ENCODE results near the gene MCC.

The MCC gene

GRCh38 chr5:113110117-113110516 is 378.1 kb downstream of the MCC start:
- no peak for DNase-seq (ENCODE audit: low read depth)

GRCh38 chr5:113109344-113109743 is 378.9 kb downstream of the MCC start:
- DNase-seq (ENCODE audit: low read depth) = no peak

- no peak for DNase-seq (ENCODE audit: low read depth)
These were observed 379.8 kb downstream of the MCC start for GRCh38 chr5:113108485-113108884.

- DNase-seq (ENCODE audit: low read depth) = no peak
These were observed 381.4 kb downstream of the MCC start for GRCh38 chr5:113106821-113107220.

GRCh38 chr5:113105693-113106280 is 382.5 kb downstream of the MCC start:
- no peak for DNase-seq (ENCODE audit: low read depth)

GRCh38 chr5:113103330-113103729 is 384.9 kb downstream of the MCC start:
- DNase-seq (ENCODE audit: low read depth) = no peak

- DNase-seq (ENCODE audit: low read depth) = no peak
These were observed 386.1 kb downstream of the MCC start for GRCh38 chr5:113102121-113102531.

- no peak for DNase-seq (ENCODE audit: low read depth)
These were observed 387.3 kb downstream of the MCC start for GRCh38 chr5:113100981-113101380.

- no peak for DNase-seq (ENCODE audit: low read depth)
These were observed 388.4 kb downstream of the MCC start for GRCh38 chr5:113099822-113100221.

- no peak for DNase-seq (ENCODE audit: low read depth)
These were observed 389.9 kb downstream of the MCC start for GRCh38 chr5:113098378-113098777.

- no peak for DNase-seq (ENCODE audit: low read depth)
These were observed 392.4 kb downstream of the MCC start for GRCh38 chr5:113095831-113096230.

- DNase-seq (ENCODE audit: low read depth) = no peak
These were observed 394.7 kb downstream of the MCC start for GRCh38 chr5:113093558-113093957.

GRCh38 chr5:113092683-113093082 is 395.6 kb downstream of the MCC start:
- no peak for DNase-seq (ENCODE audit: low read depth)

- DNase-seq (ENCODE audit: low read depth) = no peak
These were observed 396.6 kb downstream of the MCC start for GRCh38 chr5:113091622-113092021.

- no peak for DNase-seq (ENCODE audit: low read depth)
These were observed 397.7 kb downstream of the MCC start for GRCh38 chr5:113090336-113091106.

GRCh38 chr5:113089653-113090335 is 398.5 kb downstream of the MCC start:
- DNase-seq (ENCODE audit: low read depth) = no peak

- DNase-seq (ENCODE audit: low read depth) = no peak
These were observed 400.2 kb downstream of the MCC start for GRCh38 chr5:113087976-113088514.

GRCh38 chr5:113085880-113086409 is 402.3 kb downstream of the MCC start:
- no peak for DNase-seq (ENCODE audit: low read depth)

- no peak for DNase-seq (ENCODE audit: low read depth)
These were observed 403.2 kb downstream of the MCC start for GRCh38 chr5:113085084-113085414.

GRCh38 chr5:113084402-113085083 is 403.7 kb downstream of the MCC start:
- DNase-seq (ENCODE audit: low read depth) = no peak

- no peak for DNase-seq (ENCODE audit: low read depth)
These were observed 404.8 kb downstream of the MCC start for GRCh38 chr5:113083481-113083880.

GRCh38 chr5:113082547-113082905 is 405.7 kb downstream of the MCC start:
- no peak for DNase-seq (ENCODE audit: low read depth)
